Fibroblast of lung (primary cell): ENCODE results near the gene CDK9.

Source experiments
- CTCF ChIP-seq, 2 donors: IDR thresholded peaks in 1 of 2; conservative IDR thresholded peaks in 1 of 2; 1 replicate in 1 of 2; 2 replicates in 1 of 2; pipeline ENCODE4 v1.5.1; 2011 to 2012; ENCODE audit warnings: low read length in 2 of 2, control low read depth in 1 of 2, inconsistent platforms in 1 of 2, low read depth in 1 of 2, mild to moderate bottlenecking in 1 of 2
- EZH2 ChIP-seq: IDR thresholded peaks from 2 replicates; pipeline ENCODE4 v1.5.1; 2012; ENCODE audit warnings: low read length, control low read depth, mild to moderate bottlenecking; ENCODE audit errors: missing control alignments

- TF ChIP-seq CTCF (conservative IDR thresholded peaks at IDR 0.05 in 1 of 2, IDR thresholded peaks at IDR 0.05 in 1 of 2; ENCODE audit: low read depth in 1 of 2, low read length in 2 of 2) (no peak), EZH2 (no peak)
These were observed 24.3 kb upstream of the CDK9 start for GRCh38 chr9:127761491-127761956.
